Omental fat pad (tissue), 4 donors: ENCODE measurements around the gene OR2Z1. TPM values are rescaled to one million over a fixed set of nuclear protein-coding genes. Genes with fewer than 3 reads are reported as not detected.
"Not testable (repeated sequence)": the region's sequence is repeated elsewhere in the genome, so short reads cannot be mapped to it uniquely, and the experiment has no call there.

ENCODE experiments used
- ATAC-seq: fragments of 150-250 bp; one replicate; pipeline ENCODE4 v1.9.1; 2016; ENCODE audit warnings: mild to moderate bottlenecking, moderate library complexity; ENCODE audit not compliant: low FRiP score
- DNase-seq: peaks from one replicate; pipeline ENCODE4 v3.0.0-alpha.2; 2019; ENCODE audit warnings: low spot score
- small RNA-seq: library from RNA; depleted of rRNA; stranded (forward); fragments of <200 nt; gene quantifications from one replicate; pipeline ENCODE3, GENCODE V24; 2016
- total RNA-seq, 4 donors: library from RNA; depleted of rRNA; stranded (reverse); fragments of >200 nt; gene quantifications; one replicate each; pipeline ENCODE4 v1.1.0, GENCODE V29; 2016
- TF ChIP-seq, protein P1 (sequence below), 3 donors: fragments of 450-650 bp; IDR thresholded peaks; one replicate each; pipeline ENCODE4 v1.5.1; 2016 to 2017; ENCODE audit warnings: antibody characterized with exemption in 3 of 3, mild to moderate bottlenecking in 3 of 3, moderate library complexity in 2 of 3

The OR2Z1 gene
- total RNA-seq, 4 donors from 2014 or later: not detected

- TF ChIP-seq, protein P1, sequence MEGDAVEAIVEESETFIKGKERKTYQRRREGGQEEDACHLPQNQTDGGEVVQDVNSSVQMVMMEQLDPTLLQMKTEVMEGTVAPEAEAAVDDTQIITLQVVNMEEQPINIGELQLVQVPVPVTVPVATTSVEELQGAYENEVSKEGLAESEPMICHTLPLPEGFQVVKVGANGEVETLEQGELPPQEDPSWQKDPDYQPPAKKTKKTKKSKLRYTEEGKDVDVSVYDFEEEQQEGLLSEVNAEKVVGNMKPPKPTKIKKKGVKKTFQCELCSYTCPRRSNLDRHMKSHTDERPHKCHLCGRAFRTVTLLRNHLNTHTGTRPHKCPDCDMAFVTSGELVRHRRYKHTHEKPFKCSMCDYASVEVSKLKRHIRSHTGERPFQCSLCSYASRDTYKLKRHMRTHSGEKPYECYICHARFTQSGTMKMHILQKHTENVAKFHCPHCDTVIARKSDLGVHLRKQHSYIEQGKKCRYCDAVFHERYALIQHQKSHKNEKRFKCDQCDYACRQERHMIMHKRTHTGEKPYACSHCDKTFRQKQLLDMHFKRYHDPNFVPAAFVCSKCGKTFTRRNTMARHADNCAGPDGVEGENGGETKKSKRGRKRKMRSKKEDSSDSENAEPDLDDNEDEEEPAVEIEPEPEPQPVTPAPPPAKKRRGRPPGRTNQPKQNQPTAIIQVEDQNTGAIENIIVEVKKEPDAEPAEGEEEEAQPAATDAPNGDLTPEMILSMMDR (IDR thresholded peaks at IDR 0.05): no peak
- ATAC-seq: no peak
- DNase-seq: no peak
Observed at GRCh38 chr19:8738377-8738776, 16.9 kb downstream of the OR2Z1 start.

- not testable (repeated sequence) for DNase-seq, ATAC-seq
Observed at GRCh38 chr19:8739291-8740065, 18.0 kb downstream of the OR2Z1 start.

- DNase-seq, ATAC-seq: not testable (repeated sequence)
Observed at GRCh38 chr19:8767257-8767656, 45.8 kb downstream of the OR2Z1 start.

GRCh38 chr19:8769265-8769664, 47.8 kb downstream of the OR2Z1 start:
- ATAC-seq, DNase-seq: not testable (repeated sequence)

GRCh38 chr19:8773587-8773986, 52.2 kb downstream of the OR2Z1 start:
- not testable (repeated sequence) for ATAC-seq, DNase-seq

Small RNA genes lying within 50 kb of the gene (small RNA-seq; reads per million reads assigned to genes)
- not detected for gene AC012616.1

Other genes with a start within 250 kb of the OR2Z1 start
- 1 to 10 TPM in 3 of 4 donors, under 1 TPM in 1; 0.56 to 4.6 (median 1.9) TPM for gene PRAM1, start 219.0 kb upstream of the OR2Z1 start, total RNA-seq
- gene ZNF414, start 207.5 kb upstream of the OR2Z1 start, total RNA-seq: 1 to 10 TPM; 4.6 to 7.8 (median 7.4) TPM
- gene MYO1F, start 144.2 kb upstream of the OR2Z1 start, total RNA-seq: 10 to 100 TPM; 13.9 to 86.7 (median 39.9) TPM
- gene ADAMTS10, start 110.9 kb upstream of the OR2Z1 start, total RNA-seq: 10 to 100 TPM; 16.7 to 46.7 (median 22.5) TPM
- not detected for gene NFILZ, start 91.0 kb upstream of the OR2Z1 start, total RNA-seq
- not detected for gene ACTL9, start 22.8 kb upstream of the OR2Z1 start, total RNA-seq
- 10 to 100 TPM; 16.1 to 34.8 (median 23.4) TPM for gene ZNF558, start 110.7 kb downstream of the OR2Z1 start, total RNA-seq
- gene MBD3L1, start 110.7 kb downstream of the OR2Z1 start, total RNA-seq: not detected